Measurements from ENCODE around the gene ZIC4. TPM values are rescaled to one million over a fixed set of nuclear protein-coding genes. Genes with fewer than 3 reads are reported as not detected.

Gene ZIC4
- total and polyA plus RNA-seq, 9 of the 15 experiments (the other 6 are each of a cell fraction or from before 2014, with no cell fraction given): not detected

DNA sequence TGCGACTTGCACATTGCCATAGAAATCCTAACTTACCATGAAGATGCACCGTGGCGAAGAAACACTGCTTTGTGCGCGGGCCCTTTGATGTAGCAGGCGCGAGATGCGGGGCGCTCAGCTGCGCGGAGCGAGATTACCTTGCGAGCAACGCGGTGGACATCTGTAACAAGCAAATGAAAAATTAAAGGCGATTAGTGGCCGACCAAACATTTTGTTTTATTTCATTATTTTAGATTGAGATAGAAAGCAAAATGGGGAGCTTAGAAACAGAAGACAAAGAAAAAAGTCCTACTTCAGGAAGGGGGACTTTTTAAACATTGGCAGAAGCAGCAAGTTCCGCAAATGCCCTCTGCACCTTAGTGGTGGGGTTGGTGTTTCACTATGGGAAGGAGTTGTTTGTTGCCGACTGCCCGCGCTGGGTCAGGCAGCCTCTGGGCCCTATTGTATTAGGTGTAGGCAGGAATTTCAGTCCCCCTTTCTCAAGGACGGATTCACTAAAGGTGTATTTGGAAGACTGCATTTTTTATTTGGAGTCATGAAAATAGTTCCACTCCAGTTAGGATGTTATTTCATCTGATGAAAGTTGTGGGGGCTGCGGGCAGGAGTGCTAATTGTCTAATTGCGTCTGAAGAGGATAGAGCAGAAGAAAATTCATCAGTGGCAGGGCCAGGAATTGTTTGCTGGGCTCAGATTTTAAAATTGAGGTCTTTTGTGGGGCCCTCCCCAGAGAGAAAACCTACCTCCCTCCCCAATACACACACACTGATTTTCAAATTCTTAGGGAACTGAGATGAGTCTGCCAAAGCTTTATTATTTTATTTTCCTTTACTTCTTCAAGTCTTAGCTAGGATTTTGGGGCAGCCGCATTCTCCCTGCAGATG, 17.4 kb downstream of the ZIC4 start:
- no TSS peak for BruUV-seq (replicated peaks)
- no peak for FAIRE-seq
- TF ChIP-seq MLX (CRISPR knock-in tag; conservative IDR thresholded peaks at IDR 0.05): no peak
- TF ChIP-seq ZNF224 (CRISPR knock-in tag; IDR thresholded peaks at IDR 0.05): no peak
- TF ChIP-seq MCM5 (IDR thresholded peaks at IDR 0.05; ENCODE audit: low read depth): no peak
- TF ChIP-seq, protein P1, sequence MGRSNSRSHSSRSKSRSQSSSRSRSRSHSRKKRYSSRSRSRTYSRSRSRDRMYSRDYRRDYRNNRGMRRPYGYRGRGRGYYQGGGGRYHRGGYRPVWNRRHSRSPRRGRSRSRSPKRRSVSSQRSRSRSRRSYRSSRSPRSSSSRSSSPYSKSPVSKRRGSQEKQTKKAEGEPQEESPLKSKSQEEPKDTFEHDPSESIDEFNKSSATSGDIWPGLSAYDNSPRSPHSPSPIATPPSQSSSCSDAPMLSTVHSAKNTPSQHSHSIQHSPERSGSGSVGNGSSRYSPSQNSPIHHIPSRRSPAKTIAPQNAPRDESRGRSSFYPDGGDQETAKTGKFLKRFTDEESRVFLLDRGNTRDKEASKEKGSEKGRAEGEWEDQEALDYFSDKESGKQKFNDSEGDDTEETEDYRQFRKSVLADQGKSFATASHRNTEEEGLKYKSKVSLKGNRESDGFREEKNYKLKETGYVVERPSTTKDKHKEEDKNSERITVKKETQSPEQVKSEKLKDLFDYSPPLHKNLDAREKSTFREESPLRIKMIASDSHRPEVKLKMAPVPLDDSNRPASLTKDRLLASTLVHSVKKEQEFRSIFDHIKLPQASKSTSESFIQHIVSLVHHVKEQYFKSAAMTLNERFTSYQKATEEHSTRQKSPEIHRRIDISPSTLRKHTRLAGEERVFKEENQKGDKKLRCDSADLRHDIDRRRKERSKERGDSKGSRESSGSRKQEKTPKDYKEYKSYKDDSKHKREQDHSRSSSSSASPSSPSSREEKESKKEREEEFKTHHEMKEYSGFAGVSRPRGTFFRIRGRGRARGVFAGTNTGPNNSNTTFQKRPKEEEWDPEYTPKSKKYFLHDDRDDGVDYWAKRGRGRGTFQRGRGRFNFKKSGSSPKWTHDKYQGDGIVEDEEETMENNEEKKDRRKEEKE (IDR thresholded peaks at IDR 0.05; ENCODE audit: borderline replicate concordance in 1 of 2, control insufficient read depth in 1 of 2, low read depth in 2 of 2, low read length in 1 of 2): no peak
- TF ChIP-seq MAX (CRISPR knock-in tag; IDR thresholded peaks at IDR 0.05): no peak
- TF ChIP-seq E2F4 (CRISPR knock-in tag; IDR thresholded peaks at IDR 0.05; ENCODE audit: low read depth): no peak
- no peak for TF ChIP-seq CBX3 (IDR thresholded peaks at IDR 0.05; ENCODE audit: borderline replicate concordance in 1 of 2, low read length in 2 of 2)
- no peak for TF ChIP-seq SETDB1 (IDR thresholded peaks at IDR 0.05; ENCODE audit: low read length)
- TF ChIP-seq DLX4 (CRISPR knock-in tag; IDR thresholded peaks at IDR 0.05): no peak
- no peak for TF ChIP-seq MYBL2 (IDR thresholded peaks at IDR 0.05; ENCODE audit: low read depth)
- TF ChIP-seq MYBL2 (CRISPR knock-in tag; IDR thresholded peaks at IDR 0.05; ENCODE audit: borderline replicate concordance): no peak

More for the DNA sequence above, 17.4 kb downstream of the ZIC4 start:
- CTCF ChIA-PET (ENCODE audit: low intra/inter-chr PET ratio): no interaction called here
- 15% methylated on average over 22 of the region's 25 CpGs for WGBS (ENCODE audit: insufficient coverage, low coverage, missing lambda C conversion rate)
- H2AFZ ChIP-seq (ENCODE audit: low read depth, low read length): no peak overlapping the region
- ATAC-seq (no peak), DNase-seq (ENCODE audit: extremely low read depth in 1 of 4, low spot score in 3 of 4) (no peak)
- peaks cover 0 to 40% of the 10 kb centered on the region in 2 experiments; a peak in 2 of 5 replicates for H3K27me3 ChIP-seq (ENCODE audit: control insufficient read depth in 2 of 2, insufficient read depth in 2 of 2, low read length in 2 of 2)
- H3K4me3 ChIP-seq: no peak overlapping the region
- POLR2A ChIA-PET: no interaction called here
- H3K79me2 ChIP-seq (ENCODE audit: control insufficient read depth, insufficient read depth, low read length): no peaks in the 10 kb centered on the region
- in situ Hi-C loops (cut with MboI): loop anchor here (25.0 kb wide), 1 partner anchor 1548 kb away; no protein-coding TSS in a partner anchor
- peaks cover 0 to 15% of the 10 kb centered on the region in 2 experiments; a peak in 2 of 5 replicates for H3K4me1 ChIP-seq (replicated peaks in 1 of 2; ENCODE audit: control insufficient read depth in 2 of 2, insufficient read depth in 2 of 2, low read length in 2 of 2)
- H3K36me3 ChIP-seq (ENCODE audit: control insufficient read depth, insufficient read depth, low read length): no peaks in the 10 kb centered on the region
- no peak overlapping the region for H3K4me2 ChIP-seq (ENCODE audit: insufficient read depth, low read length)
- no peaks in the 10 kb centered on the region for H3K9me3 ChIP-seq (replicated peaks; ENCODE audit: control insufficient read depth, insufficient read depth, low read depth, low read length)
- H3K9me1 ChIP-seq (ENCODE audit: control insufficient read depth, insufficient read depth, low read length): no peaks in the 10 kb centered on the region
- intact Hi-C loops (cut with micrococcal nuclease): loop anchor here (10.0 kb wide), 1 partner anchor 1556 kb away; no protein-coding TSS in a partner anchor
- no peaks in the 10 kb centered on the region for H4K20me1 ChIP-seq (replicated peaks; ENCODE audit: control insufficient read depth, insufficient read depth, low read length)
- no peak overlapping the region for H3K9ac ChIP-seq (ENCODE audit: insufficient read depth in 1 of 2, low read depth in 2 of 2, low read length in 2 of 2)
- H3K27ac ChIP-seq (ENCODE audit: extremely low read depth, low read depth, low read length): no peak overlapping the region

Data from K562 (cell line).